GM19372 (cell line): ENCODE results near the gene CAMTA1.
"Not testable (repeated sequence)": the region's sequence is repeated elsewhere in the genome, so short reads cannot be mapped to it uniquely, and the experiment has no call there.

ENCODE experiments used
- ATAC-seq: cut with Tn5 transposase; IDR thresholded peaks from one replicate; pipeline ENCODE4 v1.9.1; 2021; ENCODE audit warnings: mild to moderate bottlenecking, low read depth, moderate library complexity; ENCODE audit not compliant: unreplicated experiment

Gene CAMTA1

DNA sequence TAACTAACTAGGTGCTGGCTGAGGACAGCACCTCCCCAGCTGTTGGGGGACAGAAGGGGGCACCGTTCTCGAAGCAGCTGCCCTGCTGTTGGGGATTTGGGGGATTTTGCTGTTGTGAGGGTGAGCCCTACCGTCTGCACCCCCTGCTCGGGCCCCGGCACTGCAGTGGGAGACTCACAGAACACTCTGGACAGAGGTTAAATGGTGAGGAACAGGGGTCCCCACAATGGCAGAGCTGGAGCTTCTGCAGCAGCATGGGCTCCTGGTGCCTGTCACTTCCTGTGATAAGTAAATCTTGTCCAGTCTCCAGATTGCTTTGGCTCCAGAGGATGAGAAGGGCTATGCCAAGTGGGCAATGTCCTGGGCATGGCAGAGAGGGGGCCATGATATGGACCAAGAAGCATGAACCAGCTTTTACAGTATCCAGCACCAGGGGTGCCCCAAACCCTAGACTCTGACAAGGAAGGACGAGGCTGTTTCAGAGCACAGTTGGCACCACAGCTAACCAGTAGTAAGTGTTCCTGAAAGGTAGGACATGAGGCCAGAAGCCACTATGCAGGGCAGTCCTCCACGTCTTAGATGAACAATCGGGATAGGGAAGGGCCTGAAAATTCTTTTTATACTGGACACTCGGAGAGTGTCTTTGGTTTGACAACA is 620.7 kb downstream of the CAMTA1 start:
- ATAC-seq: no peak

DNA sequence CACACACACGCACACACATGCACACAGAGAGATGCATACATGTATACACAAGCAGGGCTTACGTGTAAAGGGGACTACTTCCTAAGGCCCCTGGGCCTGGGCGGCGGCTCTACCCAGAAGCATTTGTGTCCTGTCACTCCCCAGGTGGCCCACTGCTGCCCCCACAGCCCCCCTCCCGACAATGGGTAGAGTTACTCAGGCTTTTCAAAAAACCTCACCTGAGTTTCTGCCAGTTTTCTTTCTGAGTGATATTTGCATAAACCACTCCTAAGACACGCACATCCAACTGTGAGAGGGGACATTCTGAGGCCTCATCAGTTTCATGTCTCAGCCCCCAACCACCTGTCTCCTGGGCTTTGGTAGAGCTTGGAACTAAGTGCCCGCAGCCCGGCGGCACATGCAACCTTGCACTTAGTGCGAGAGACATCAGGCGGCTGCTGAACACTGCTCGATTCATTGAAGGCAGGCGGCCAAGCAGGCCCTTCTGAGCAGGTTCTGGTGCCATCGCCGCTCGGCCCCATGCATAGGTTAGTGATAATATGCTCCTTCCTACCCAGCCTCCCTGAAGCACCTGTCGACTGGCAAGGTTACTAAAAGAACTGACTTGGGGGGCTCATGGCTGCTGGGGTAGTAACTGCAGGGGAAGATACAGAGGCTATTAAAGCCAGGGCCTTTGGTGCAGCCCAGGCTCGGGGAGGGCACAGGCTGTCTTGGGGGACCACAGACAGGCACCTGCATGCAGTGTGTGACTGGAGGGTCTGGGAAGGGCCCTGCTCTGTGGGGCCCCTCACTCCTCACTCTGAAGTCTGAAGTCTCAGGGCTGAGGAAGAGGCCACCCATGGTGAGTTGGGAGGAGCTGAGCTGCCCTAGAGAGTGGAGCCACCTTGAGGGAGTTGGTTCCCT is 621.6 kb downstream of the CAMTA1 start:
- ATAC-seq: no peak

DNA sequence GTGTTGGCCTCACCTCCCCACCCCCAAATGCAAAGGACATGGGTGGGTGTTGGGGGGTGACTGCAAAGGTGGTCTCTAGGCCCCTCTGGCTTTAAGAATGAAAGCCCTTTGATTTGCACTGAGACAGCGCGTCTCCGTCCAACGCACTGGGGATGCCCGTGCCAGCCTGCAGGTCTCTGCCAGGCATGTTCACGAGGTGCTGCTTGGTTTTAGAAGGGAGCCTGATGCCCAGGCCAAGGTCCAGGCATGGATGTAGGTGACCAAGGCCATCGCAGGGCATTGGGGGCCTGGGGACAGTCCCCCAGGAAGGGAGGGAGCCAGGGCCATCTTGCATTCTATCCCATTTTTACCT is 622.3 kb downstream of the CAMTA1 start:
- ATAC-seq: no peak

DNA sequence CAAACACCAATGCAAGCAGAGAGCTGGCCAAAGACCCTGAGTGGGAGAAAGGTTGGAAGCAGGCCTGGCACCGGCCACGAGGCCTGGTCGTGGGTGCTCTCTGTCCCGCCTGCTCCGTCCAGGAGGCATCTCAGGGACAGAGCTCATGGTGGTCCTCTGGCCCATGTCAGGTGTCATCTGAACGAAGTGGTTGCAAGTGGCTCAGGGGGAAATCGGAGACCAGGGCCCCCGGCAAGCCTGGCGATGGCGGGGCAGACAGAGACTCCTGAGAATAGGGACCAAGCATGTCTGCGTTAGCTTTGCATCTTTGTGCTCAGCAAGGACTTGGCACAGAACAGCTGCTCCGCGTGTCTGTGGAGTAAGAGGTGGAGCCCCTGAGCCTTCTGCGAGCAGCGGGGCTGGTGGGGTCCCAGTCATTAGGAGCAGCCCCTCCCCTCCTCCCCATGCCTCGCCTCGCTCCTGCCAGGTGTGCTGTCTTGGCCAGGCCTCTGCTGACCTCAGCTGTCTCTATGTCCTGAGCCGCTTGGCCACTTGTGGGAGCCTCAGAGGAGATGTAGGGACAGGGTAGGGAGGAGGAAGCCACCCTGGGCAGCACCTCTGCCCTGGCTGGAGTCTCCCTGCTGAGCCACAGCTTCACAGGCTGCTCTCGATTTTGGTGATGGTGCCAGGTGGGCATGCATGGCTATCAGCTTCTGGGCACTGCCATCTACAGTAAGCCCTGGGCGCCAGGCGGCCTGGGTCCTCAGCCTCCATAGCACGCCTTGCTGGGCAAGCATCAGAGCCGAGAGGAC is 622.9 kb downstream of the CAMTA1 start:
- no peak for ATAC-seq

DNA sequence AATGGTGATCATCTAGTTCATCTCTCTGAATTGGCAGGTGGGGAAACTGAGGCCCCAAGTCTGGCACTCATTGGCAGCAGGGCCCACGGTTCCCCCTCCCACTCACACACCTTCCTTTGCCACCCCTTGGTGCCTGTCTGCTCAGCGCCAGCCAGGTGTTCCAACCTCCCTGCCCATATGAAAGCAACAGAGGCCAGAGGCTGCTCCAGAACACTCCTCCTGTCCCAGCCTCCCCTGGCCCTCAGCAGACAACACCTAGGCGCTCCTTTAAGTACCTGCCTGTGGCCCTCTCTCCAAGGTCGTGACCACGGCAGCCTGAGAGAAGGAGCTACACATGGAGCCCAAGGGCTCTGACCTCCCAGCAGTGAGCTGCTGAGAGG is 623.5 kb downstream of the CAMTA1 start:
- no peak for ATAC-seq

DNA sequence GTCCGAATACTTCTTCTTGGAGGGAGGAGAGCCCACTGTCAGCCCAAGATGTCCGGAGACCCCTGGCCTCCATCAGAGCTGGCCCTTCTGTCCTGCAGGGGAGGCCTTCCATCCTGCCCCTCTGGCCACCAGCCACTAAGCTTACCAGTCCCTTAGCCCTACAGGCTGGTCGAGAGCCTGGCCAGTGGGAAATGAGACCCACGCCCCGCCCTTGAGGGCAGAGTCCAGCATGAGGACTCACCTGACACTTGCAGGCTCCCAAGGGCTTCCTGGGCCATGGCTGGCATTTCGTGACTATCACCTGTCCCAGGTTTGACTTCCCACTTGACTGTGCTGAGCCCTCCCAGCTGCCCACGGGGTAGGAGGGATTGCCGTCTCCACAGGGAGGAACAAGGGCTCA is 624.0 kb downstream of the CAMTA1 start:
- ATAC-seq: no peak

DNA sequence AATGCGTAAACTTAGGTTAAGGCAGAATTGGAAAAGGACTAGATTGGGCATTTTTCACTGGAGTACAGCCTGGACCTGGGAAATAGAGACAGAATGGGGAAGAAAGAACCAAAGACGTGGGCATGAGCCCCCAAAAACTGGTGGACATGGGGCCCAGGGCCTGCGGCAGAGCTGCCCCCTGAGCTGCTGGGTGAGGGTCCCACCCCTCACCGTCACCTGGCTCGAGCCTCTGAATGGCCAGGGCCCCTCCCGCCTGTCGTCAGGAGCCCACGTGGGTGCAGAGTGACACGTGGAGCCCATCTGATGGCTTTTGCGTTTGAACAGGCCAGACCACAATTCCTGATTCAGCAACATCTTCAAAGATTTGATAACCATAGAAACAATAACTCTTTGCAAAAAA is 624.9 kb downstream of the CAMTA1 start:
- ATAC-seq: no peak

DNA sequence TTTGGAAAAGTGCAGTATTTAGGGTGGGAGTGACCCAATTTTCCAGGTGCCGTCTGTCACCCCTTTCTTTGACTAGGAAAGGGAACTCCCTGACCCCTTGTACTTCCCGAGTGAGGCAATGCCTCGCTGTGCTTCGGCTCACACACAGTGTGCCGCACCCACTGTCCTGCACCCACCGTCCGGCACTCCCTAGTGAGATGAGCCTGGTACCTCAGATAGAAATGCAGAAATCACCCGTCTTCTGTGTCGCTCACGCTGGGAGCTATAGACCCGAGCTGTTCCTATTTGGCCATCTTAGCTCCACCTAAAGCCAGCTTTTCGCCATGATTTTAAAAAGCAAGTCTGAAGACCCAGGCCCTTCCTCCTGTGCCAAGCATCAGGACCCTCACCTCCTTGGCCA is 632.4 kb downstream of the CAMTA1 start:
- not testable (repeated sequence) for ATAC-seq

DNA sequence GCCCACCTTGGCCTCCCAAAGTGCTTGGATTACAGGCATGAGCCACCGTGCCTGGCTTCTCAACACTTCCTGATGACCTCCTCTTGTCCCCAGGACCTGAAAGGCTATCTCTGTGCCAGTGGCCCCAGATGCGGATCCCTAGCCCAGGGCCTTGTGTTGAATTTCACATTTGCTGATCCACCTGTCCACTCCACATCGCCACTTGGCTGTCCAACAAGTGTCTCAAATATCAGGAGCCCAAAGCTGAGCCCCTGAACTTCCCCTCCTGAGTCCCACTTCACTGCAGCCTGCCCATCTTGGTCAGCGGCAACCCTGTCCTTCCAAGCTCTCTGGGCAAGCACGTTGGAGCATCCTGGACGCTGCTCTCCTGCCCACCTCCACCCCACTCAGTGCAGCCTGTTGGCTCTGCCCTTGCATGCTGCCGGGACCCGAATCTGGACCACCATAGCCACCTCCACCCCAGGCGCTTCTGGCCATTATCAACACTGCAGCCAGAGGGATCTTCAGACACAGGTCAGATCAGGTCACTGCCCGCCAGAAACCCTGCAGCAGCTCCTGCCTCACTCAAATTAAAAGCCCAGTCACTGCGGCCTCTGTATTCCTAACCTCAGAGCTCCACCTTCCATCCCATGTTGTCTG is 633.3 kb downstream of the CAMTA1 start:
- no peak for ATAC-seq

DNA sequence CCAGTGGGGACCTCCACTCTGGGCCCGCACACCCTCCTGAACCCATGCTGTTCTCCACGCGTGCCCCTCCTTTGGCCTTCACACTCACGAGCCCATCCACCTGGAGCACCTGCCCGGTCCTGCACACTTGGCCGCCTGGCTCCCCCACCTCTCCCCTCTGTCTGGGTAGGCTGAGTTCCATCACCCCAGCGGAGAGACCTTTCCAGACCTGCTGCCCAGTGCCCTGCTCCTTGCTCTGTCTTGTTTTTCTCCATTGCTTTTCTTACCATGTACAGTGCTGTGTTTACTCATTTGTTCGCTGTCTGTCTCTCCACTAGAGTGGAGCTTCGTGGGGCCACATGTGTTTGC is 634.8 kb downstream of the CAMTA1 start:
- ATAC-seq: no peak

DNA sequence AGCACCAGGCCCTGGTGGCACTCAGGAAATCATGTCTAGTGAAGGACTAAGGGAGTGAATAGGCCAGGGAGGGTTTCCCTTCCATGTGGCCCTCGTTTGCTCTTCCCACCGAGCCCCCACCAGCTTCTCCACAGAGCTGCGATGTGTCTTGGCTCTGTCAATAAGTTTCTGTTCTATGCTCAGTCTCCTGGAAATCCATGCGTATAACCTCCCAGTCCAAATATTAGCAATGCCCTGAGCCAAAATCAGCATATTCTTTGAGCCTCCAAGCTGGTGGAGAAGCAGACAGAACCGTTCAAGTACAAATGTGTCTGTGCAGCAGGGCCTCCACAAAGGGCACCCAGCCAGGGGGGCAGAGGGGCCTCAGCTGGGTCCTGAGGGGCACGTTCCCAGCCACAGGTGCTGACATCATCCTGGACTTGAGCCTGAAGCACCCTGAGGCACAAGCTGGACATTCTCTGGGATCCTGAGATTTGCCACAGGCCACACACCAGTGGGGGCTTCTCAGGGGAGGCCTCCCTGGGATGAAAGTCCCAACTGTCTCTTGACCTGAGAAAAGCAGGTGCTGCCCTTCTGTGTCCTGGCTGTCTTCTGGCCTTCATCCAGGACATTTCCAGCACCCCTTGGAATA is 635.3 kb downstream of the CAMTA1 start:
- no peak for ATAC-seq

DNA sequence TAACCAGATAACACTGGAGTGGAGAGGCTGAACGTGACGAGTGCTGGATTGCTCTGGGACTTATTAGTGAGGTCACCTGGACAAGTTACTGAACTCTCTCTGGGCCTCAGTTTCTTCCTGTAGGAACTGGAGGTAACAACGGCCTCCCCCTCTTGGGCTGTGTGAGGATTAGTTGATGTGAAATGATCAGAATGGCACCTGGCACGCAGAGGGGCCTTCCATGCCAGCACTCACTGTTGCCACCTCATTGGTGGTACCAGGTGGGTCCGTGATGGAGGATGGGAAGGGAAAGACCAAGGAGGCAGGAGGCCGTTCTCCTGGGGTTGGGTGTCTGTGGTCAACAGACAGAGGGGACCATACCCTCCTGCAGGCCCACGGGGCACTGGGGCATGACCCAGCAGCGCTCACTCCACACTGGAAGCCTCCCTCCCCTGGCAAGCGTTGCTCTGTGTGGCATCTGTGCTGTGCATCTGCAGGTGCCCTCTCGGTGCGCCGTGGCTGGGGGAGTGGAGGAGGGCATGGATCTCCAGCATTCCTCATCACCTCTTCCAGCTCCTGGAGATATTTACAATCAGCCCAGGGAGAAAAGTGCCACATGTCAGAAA is 636.3 kb downstream of the CAMTA1 start:
- ATAC-seq: no peak

DNA sequence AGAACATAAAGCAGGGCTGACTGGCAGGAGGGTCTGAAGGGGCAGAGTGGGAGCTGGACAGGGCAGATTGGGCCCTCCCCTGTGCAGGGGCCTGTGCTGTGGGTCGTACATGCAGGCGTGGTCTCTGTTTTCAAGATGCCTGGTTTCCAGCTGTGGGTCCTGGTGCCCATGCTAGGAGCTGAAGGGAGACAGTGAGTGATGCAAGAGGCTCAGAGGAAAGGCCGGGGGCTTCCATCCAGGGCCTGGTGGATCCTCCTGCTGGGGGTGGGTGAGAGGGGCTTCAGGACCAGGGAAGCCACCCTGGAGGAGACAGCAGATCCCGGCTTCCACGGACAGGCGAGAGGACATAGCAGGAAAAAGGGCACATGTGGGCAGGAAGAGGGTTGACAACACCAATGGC is 636.8 kb downstream of the CAMTA1 start:
- ATAC-seq: no peak

DNA sequence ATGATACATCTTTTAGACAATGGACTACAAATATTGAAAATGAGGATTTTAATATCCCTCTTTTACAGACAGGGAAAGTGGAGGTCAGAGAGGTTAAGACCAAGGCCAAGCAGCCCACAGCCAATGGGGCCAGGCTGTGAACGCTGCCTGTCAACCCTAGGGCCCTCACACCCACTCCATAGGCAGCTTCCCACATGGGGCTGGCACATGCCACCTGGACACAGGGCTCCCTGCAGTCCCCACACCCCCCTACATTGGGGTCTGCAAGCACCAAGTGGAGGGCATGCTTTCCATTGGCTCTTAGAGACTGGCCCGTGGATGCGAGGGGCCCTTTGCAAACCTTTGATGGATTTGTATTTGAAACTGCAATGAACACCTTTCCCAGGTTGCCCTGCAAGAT is 637.3 kb downstream of the CAMTA1 start:
- ATAC-seq: no peak

DNA sequence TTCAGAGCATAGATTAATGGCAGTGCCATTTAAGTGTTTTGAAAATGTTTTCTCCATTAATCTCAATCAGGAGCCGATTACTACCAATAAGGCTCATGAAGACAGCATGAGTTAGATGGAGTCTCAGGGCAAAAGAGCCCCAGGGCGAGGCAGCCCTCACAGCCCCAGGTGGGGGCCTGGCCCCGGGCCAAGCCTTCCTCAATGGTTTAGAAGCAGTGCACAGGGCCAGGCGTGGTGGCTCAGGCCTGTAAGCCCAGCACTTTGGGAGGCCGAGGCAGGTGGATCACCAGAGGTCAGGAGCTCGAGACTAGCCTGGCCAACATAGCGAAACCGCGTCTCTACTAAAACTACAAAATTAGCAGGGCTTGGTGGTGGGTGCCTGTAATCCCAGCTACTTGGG is 637.7 kb downstream of the CAMTA1 start:
- no peak for ATAC-seq

DNA sequence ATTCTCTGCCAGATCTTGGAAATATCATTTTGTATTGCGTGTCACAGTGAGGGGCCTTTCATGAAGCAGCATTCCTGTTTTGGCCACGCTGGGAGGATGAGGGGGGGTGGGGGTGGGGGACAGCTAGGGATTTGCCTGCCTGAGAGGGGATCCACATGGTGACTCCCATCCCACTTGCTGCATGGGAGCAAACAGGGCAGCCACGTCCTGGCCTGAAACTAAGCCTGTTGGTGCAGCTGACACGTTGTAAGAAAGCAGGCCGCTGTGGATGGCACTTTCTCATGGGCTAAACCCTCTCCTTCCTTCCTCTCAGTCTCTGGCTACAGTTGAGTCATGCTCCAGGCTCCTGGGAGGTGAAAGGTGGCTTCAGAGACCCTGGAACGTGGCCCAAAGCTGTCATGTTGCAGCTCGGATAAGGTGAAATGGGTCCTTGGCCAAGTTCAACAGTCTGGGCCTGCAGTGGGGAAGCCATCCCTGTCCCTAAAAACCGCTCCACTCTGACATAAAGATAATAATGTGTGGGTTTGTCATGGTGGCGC is 639.2 kb downstream of the CAMTA1 start:
- ATAC-seq: no peak

DNA sequence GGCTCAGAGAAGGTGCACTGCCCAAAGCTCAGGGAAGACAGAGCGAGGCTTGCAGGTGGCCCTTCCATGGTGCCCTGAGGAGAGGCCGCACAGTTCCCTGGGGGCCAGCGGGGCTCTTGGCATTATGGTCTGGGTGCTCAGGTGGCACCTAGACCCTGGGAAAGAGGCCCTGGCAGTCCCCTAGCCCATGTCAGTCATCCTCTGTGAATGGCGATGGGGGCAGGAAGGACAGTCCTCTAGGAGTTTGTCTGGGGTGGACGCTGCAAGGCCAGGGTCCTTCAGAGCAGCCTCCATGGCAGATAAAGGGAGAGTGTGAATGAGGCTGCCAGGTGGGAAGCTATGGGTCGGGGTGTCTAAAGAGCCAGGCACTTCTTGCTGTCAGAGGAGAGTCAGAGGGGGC is 640.0 kb downstream of the CAMTA1 start:
- no peak for ATAC-seq

DNA sequence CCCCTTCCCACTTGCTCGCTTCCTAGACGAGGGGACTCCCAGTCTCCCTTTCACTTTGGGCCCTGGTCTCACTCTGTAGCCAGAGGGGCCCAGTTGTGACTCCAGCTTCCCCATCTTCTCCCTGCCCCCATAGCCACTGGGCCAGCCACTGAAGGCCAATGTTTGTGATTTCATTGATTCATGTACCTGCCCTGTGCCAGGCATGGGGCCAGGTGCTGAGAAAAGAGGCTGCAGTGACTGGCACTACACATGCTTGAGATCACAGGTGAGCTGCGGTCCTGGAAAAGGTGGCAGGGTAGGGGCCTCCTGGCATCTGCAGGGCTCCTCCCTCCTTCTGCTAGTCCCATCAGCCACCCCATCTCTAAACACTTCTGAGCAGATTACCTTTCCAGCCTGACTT is 640.5 kb downstream of the CAMTA1 start:
- ATAC-seq: no peak

DNA sequence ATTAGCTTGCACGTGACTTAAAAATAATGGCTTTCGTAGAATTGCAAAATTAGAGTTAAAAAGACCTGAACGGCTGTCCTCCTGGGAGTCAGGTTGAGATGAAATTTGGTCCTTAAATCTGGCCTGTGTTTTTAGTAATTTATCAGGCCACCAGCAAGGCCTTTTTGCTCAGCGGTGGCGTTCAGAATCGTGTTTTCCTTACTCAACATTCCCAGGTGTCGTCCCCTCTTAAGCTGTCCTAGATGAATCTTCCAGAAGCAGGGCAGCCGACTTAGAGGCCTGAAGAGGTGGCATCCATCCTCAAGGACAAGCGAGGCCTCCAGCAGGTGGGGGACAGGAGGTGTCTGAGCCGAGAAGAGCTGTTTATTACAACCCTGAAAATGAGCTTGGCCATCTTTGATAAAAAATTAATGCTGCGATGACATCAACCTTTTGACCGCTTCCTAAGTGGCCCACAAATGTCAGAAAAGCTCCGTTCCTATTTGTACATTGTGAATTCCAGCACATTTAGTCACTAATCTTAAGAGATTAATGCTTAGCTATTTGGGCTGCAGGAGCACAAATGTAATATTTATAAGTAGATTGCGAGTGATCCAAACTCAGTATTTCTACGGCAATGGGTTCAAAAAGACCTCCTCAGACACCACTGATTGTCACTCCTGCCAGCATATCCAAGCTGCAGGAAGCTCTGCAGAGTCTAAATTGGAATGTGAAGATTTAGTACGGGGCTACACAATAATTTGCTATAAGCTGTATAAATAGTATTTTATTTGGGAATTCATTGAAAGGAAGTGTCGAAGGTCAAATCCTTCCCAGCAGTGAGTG is 641.7 kb downstream of the CAMTA1 start:
- no peak for ATAC-seq
